GM18499 (cell line): Measurements from ENCODE around the gene GABRD.

ENCODE experiments used
- ATAC-seq: cut with Tn5 transposase; IDR thresholded peaks from one replicate; pipeline ENCODE4 v1.9.1; 2021; ENCODE audit warnings: moderate number of reproducible peaks; ENCODE audit not compliant: insufficient read depth, unreplicated experiment

GABRD gene

GRCh38 chr1:2033165-2033564 lies 14.0 kb downstream of the GABRD start:
- ATAC-seq, result no peak

GRCh38 chr1:2036287-2036686 lies 17.1 kb downstream of the GABRD start:
- no peak for ATAC-seq

- ATAC-seq, result no peak
Measured at GRCh38 chr1:2037314-2037979, 18.3 kb downstream of the GABRD start.

- no peak for ATAC-seq
Measured at GRCh38 chr1:2038229-2038628, 19.1 kb downstream of the GABRD start.

- ATAC-seq, result no peak
Measured at GRCh38 chr1:2039251-2039650, 20.1 kb downstream of the GABRD start.

GRCh38 chr1:2041305-2041704 lies 22.2 kb downstream of the GABRD start:
- no peak for ATAC-seq

- no peak for ATAC-seq
Measured at GRCh38 chr1:2041887-2042286, 22.7 kb downstream of the GABRD start.

- no peak for ATAC-seq
Measured at GRCh38 chr1:2042830-2043773, 24.0 kb downstream of the GABRD start.

GRCh38 chr1:2043886-2044285 lies 24.7 kb downstream of the GABRD start:
- ATAC-seq, result no peak

- ATAC-seq, result no peak
Measured at GRCh38 chr1:2044510-2045319, 25.6 kb downstream of the GABRD start.

GRCh38 chr1:2045468-2046173 lies 26.5 kb downstream of the GABRD start:
- no peak for ATAC-seq

- ATAC-seq, result no peak
Measured at GRCh38 chr1:2046174-2046917, 27.2 kb downstream of the GABRD start.

- no peak for ATAC-seq
Measured at GRCh38 chr1:2046953-2047748, 28.0 kb downstream of the GABRD start.

- no peak for ATAC-seq
Measured at GRCh38 chr1:2047749-2048729, 28.9 kb downstream of the GABRD start.

GRCh38 chr1:2049225-2049717 lies 30.1 kb downstream of the GABRD start:
- ATAC-seq, result no peak

- no peak for ATAC-seq
Measured at GRCh38 chr1:2049718-2050431, 30.7 kb downstream of the GABRD start, which contains the start of gene PRKCZ. PRKCZ (plus strand) TSS chr1:2050411; CDS start chr1:2050631, 220 bp downstream.

- ATAC-seq, result no peak
Measured at GRCh38 chr1:2050461-2050792, 31.3 kb downstream of the GABRD start.
